WTC11 (cell line): ENCODE measurements around the gene TSR3.

Experiments used
- CTCF ChIP-seq: fragments of 200-600 bp; IDR thresholded peaks from 2 replicates; pipeline ENCODE4 v1.8.0; 2022; ENCODE audit warnings: antibody characterized with exemption
- GABPB1 ChIP-seq: sonication (generic); formaldehyde crosslinking; IDR thresholded peaks from 2 replicates; pipeline ENCODE4 v1.8.1; 2023; ENCODE audit warnings: mild to moderate bottlenecking, missing genetic modification reagents
- RELA ChIP-seq: sonication (generic); formaldehyde crosslinking; IDR thresholded peaks from 2 replicates; pipeline ENCODE4 v1.8.1; 2022; ENCODE audit warnings: missing genetic modification reagents, mild to moderate bottlenecking, borderline replicate concordance
- SMAD4 ChIP-seq: sonication (generic); formaldehyde crosslinking; IDR thresholded peaks from 2 replicates; pipeline ENCODE4 v1.8.0; 2022; ENCODE audit warnings: mild to moderate bottlenecking, missing genetic modification reagents
- USF2 ChIP-seq: sonication (generic); formaldehyde crosslinking; IDR thresholded peaks from 2 replicates; pipeline ENCODE4 v1.8.1; 2023; ENCODE audit warnings: mild to moderate bottlenecking, missing genetic modification reagents, moderate library complexity
- ZNF232 ChIP-seq: sonication (generic); formaldehyde crosslinking; IDR thresholded peaks from 2 replicates; pipeline ENCODE4 v1.8.0; 2022; ENCODE audit warnings: mild to moderate bottlenecking, missing genetic modification reagents
- TF ChIP-seq, protein P1 (sequence below): sonication (generic); formaldehyde crosslinking; IDR thresholded peaks from 2 replicates; pipeline ENCODE4 v1.8.0; 2022; ENCODE audit warnings: missing genetic modification reagents
- TF ChIP-seq, protein P2 (sequence below): sonication (generic); formaldehyde crosslinking; IDR thresholded peaks from 2 replicates; pipeline ENCODE4 v1.8.1; 2022; ENCODE audit warnings: low read depth, missing genetic modification reagents, borderline replicate concordance
- TF ChIP-seq, protein P3 (sequence below): sonication (generic); formaldehyde crosslinking; conservative IDR thresholded peaks from 2 replicates; pipeline ENCODE4 v1.8.1; 2022; ENCODE audit warnings: mild to moderate bottlenecking, missing genetic modification reagents
- TF ChIP-seq, protein P4 (sequence below): sonication (generic); formaldehyde crosslinking; IDR thresholded peaks from 2 replicates; pipeline ENCODE4 v1.8.0; 2023; ENCODE audit warnings: missing genetic modification reagents, mild to moderate bottlenecking, borderline replicate concordance
- TF ChIP-seq, protein P5 (sequence below): sonication (generic); formaldehyde crosslinking; IDR thresholded peaks from 2 replicates; pipeline ENCODE4 v1.8.0; 2022; ENCODE audit warnings: mild to moderate bottlenecking, missing genetic modification reagents
- TF ChIP-seq, protein P6 (sequence below): sonication (generic); formaldehyde crosslinking; IDR thresholded peaks from 2 replicates; pipeline ENCODE4 v1.8.0; 2022; ENCODE audit warnings: mild to moderate bottlenecking, missing genetic modification reagents

DNA sequence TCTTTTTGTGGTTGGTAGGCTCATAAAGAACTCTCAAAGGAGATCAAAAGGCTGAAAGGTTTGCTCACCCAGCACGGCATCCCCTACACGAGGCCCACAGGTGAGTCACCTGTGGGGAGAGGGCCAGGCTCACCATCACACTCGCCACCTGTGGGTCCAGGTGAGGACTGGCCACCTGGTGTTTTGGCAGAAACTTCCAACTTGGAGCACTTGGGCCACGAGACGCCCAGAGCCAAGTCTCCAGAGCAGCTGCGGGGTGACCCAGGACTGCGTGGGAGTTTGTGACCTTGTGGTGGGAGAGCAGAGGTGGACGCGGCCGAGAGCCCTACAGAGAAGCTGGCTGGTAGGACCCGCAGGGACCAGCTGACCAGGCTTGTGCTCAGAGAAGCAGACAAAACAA, 11.1 kb upstream of the TSR3 start:
- no peak for TF ChIP-seq RELA
- TF ChIP-seq, protein P1, sequence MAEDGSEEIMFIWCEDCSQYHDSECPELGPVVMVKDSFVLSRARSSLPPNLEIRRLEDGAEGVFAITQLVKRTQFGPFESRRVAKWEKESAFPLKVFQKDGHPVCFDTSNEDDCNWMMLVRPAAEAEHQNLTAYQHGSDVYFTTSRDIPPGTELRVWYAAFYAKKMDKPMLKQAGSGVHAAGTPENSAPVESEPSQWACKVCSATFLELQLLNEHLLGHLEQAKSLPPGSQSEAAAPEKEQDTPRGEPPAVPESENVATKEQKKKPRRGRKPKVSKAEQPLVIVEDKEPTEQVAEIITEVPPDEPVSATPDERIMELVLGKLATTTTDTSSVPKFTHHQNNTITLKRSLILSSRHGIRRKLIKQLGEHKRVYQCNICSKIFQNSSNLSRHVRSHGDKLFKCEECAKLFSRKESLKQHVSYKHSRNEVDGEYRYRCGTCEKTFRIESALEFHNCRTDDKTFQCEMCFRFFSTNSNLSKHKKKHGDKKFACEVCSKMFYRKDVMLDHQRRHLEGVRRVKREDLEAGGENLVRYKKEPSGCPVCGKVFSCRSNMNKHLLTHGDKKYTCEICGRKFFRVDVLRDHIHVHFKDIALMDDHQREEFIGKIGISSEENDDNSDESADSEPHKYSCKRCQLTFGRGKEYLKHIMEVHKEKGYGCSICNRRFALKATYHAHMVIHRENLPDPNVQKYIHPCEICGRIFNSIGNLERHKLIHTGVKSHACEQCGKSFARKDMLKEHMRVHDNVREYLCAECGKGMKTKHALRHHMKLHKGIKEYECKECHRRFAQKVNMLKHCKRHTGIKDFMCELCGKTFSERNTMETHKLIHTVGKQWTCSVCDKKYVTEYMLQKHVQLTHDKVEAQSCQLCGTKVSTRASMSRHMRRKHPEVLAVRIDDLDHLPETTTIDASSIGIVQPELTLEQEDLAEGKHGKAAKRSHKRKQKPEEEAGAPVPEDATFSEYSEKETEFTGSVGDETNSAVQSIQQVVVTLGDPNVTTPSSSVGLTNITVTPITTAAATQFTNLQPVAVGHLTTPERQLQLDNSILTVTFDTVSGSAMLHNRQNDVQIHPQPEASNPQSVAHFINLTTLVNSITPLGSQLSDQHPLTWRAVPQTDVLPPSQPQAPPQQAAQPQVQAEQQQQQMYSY (CRISPR knock-in tag), result no peak
- TF ChIP-seq GABPB1 (CRISPR knock-in tag), result no peak
- TF ChIP-seq, protein P2, sequence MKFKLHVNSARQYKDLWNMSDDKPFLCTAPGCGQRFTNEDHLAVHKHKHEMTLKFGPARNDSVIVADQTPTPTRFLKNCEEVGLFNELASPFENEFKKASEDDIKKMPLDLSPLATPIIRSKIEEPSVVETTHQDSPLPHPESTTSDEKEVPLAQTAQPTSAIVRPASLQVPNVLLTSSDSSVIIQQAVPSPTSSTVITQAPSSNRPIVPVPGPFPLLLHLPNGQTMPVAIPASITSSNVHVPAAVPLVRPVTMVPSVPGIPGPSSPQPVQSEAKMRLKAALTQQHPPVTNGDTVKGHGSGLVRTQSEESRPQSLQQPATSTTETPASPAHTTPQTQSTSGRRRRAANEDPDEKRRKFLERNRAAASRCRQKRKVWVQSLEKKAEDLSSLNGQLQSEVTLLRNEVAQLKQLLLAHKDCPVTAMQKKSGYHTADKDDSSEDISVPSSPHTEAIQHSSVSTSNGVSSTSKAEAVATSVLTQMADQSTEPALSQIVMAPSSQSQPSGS, result no peak
- no peak for TF ChIP-seq ZNF232 (CRISPR knock-in tag)
- TF ChIP-seq, protein P3, sequence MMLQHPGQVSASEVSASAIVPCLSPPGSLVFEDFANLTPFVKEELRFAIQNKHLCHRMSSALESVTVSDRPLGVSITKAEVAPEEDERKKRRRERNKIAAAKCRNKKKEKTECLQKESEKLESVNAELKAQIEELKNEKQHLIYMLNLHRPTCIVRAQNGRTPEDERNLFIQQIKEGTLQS, result no peak
- TF ChIP-seq, protein P4, sequence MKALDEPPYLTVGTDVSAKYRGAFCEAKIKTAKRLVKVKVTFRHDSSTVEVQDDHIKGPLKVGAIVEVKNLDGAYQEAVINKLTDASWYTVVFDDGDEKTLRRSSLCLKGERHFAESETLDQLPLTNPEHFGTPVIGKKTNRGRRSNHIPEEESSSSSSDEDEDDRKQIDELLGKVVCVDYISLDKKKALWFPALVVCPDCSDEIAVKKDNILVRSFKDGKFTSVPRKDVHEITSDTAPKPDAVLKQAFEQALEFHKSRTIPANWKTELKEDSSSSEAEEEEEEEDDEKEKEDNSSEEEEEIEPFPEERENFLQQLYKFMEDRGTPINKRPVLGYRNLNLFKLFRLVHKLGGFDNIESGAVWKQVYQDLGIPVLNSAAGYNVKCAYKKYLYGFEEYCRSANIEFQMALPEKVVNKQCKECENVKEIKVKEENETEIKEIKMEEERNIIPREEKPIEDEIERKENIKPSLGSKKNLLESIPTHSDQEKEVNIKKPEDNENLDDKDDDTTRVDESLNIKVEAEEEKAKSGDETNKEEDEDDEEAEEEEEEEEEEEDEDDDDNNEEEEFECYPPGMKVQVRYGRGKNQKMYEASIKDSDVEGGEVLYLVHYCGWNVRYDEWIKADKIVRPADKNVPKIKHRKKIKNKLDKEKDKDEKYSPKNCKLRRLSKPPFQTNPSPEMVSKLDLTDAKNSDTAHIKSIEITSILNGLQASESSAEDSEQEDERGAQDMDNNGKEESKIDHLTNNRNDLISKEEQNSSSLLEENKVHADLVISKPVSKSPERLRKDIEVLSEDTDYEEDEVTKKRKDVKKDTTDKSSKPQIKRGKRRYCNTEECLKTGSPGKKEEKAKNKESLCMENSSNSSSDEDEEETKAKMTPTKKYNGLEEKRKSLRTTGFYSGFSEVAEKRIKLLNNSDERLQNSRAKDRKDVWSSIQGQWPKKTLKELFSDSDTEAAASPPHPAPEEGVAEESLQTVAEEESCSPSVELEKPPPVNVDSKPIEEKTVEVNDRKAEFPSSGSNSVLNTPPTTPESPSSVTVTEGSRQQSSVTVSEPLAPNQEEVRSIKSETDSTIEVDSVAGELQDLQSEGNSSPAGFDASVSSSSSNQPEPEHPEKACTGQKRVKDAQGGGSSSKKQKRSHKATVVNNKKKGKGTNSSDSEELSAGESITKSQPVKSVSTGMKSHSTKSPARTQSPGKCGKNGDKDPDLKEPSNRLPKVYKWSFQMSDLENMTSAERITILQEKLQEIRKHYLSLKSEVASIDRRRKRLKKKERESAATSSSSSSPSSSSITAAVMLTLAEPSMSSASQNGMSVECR (CRISPR knock-in tag), result no peak
- no peak for TF ChIP-seq CTCF
- no peak for TF ChIP-seq USF2 (CRISPR knock-in tag)
- TF ChIP-seq, protein P5, sequence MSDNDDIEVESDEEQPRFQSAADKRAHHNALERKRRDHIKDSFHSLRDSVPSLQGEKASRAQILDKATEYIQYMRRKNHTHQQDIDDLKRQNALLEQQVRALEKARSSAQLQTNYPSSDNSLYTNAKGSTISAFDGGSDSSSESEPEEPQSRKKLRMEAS (CRISPR knock-in tag), result no peak
- TF ChIP-seq SMAD4 (CRISPR knock-in tag), result no peak
- TF ChIP-seq, protein P6, sequence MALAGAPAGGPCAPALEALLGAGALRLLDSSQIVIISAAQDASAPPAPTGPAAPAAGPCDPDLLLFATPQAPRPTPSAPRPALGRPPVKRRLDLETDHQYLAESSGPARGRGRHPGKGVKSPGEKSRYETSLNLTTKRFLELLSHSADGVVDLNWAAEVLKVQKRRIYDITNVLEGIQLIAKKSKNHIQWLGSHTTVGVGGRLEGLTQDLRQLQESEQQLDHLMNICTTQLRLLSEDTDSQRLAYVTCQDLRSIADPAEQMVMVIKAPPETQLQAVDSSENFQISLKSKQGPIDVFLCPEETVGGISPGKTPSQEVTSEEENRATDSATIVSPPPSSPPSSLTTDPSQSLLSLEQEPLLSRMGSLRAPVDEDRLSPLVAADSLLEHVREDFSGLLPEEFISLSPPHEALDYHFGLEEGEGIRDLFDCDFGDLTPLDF, result no peak
